NCI-H2196 (cell line): Measurements from ENCODE around the gene DPF3.
"Not testable (repeated sequence)": the region's sequence is repeated elsewhere in the genome, so short reads cannot be mapped to it uniquely, and the experiment has no call there.

ENCODE experiments used
- DNase-seq: peaks from one replicate; lab custom pipeline; 2025; ENCODE audit not compliant: unreplicated experiment; lab: John Stamatoyannopoulos, UW

Gene DPF3

GRCh38 chr14:72775923-72776554, 117.9 kb downstream of the DPF3 start:
- DNase-seq = no peak

GRCh38 chr14:72774894-72775620, 118.8 kb downstream of the DPF3 start:
- DNase-seq = no peak

GRCh38 chr14:72774141-72774540, 119.8 kb downstream of the DPF3 start:
- no peak for DNase-seq

- no peak for DNase-seq
These were observed 122.3 kb downstream of the DPF3 start for GRCh38 chr14:72771561-72771960.

- no peak for DNase-seq
These were observed 127.6 kb downstream of the DPF3 start for GRCh38 chr14:72766296-72766695.

- no peak for DNase-seq
These were observed 130.0 kb downstream of the DPF3 start for GRCh38 chr14:72763892-72764291.

GRCh38 chr14:72759670-72760069, 134.2 kb downstream of the DPF3 start:
- DNase-seq = no peak

- DNase-seq = no peak
These were observed 134.9 kb downstream of the DPF3 start for GRCh38 chr14:72758993-72759392.

- no peak for DNase-seq
These were observed 135.5 kb downstream of the DPF3 start for GRCh38 chr14:72758420-72758819.

GRCh38 chr14:72756967-72757366, 136.9 kb downstream of the DPF3 start:
- no peak for DNase-seq

GRCh38 chr14:72755766-72756165, 138.1 kb downstream of the DPF3 start:
- no peak for DNase-seq

- DNase-seq = no peak
These were observed 139.0 kb downstream of the DPF3 start for GRCh38 chr14:72754949-72755348.

- no peak for DNase-seq
These were observed 140.0 kb downstream of the DPF3 start for GRCh38 chr14:72753879-72754400.

- DNase-seq = no peak
These were observed 140.7 kb downstream of the DPF3 start for GRCh38 chr14:72753044-72753710.

- DNase-seq = no peak
These were observed 141.9 kb downstream of the DPF3 start for GRCh38 chr14:72752034-72752412.

GRCh38 chr14:72751276-72752033, 142.4 kb downstream of the DPF3 start:
- no peak for DNase-seq

GRCh38 chr14:72748921-72749320, 145.0 kb downstream of the DPF3 start:
- not testable (repeated sequence) for DNase-seq

GRCh38 chr14:72747652-72748051, 146.2 kb downstream of the DPF3 start:
- no peak for DNase-seq

GRCh38 chr14:72745991-72746980, 147.6 kb downstream of the DPF3 start:
- no peak for DNase-seq

GRCh38 chr14:72745546-72745945, 148.4 kb downstream of the DPF3 start:
- no peak for DNase-seq
